Pancreas (tissue), 10 donors: ENCODE data around the gene TMEM41B. TPM values are rescaled to one million over a fixed set of nuclear protein-coding genes. Genes with fewer than 3 reads are reported as not detected.
"Not testable (repeated sequence)": the region's sequence is repeated elsewhere in the genome, so short reads cannot be mapped to it uniquely, and the experiment has no call there.

ENCODE experiments used
- ATAC-seq, 4 donors: fragments of 200-7000 bp; cut with Tn5 transposase; one replicate each; pipeline versions ENCODE4 v1.8.0 to v1.9.1; 2020; ENCODE audit warnings: mild to moderate bottlenecking in 4 of 4, moderate library complexity in 4 of 4
- DNase-seq, 6 donors: peaks; one replicate each; pipeline ENCODE4 v3.0.0-alpha.2; 2020
- FAIRE-seq: peaks from 2 replicates; lab custom pipeline; 2012; peaks lifted over from hg19 to GRCh38; lab: Jason Lieb, UNC
- H3K27ac ChIP-seq, 4 donors: fragments of 200-600 bp; sonication (generic); 1 replicate in 3 of 4; 2 replicates in 1 of 4; pipeline versions ENCODE4 v1.5.0 to v1.8.0; 2020
- H3K27me3 ChIP-seq, 4 donors: fragments of 200-600 bp; one replicate each; pipeline ENCODE4 v1.8.0; 2021
- H3K36me3 ChIP-seq, 3 donors: fragments of 200-600 bp; sonication (generic) in 1 of 3; one replicate each; pipeline versions ENCODE4 v1.5.0 to v1.8.0; 2020 to 2021
- H3K4me1 ChIP-seq, 3 donors: fragments of 200-600 bp; one replicate each; pipeline ENCODE4 v1.8.0; 2021
- H3K4me3 ChIP-seq, 4 donors: fragments of 200-600 bp; sonication (generic) in 2 of 4; one replicate each; pipeline versions ENCODE4 v1.5.0 to v1.8.0; 2020 to 2021
- H3K9me3 ChIP-seq, 4 donors: fragments of 200-600 bp; one replicate each; pipeline ENCODE4 v1.8.0; 2021
- CTCF ChIP-seq, 4 donors: fragments of 200-600 bp; sonication (generic) in 3 of 4; IDR thresholded peaks; one replicate each; pipeline versions ENCODE4 v1.5.0 to v1.8.0; 2021; ENCODE audit warnings: antibody characterized with exemption in 4 of 4
- WGBS, 2 donors: extraction: QIAGEN DNeasy Blood & Tissue Kit; methylation state at CpG; one replicate each; pipeline ENCODE4 v1.1.7; 2013; 5-methylcytosine and 5-hydroxymethylcytosine counted together
- intact Hi-C, 3 donors: fragments of 100-400 bp; cut with DNase I; formaldehyde crosslinking; loops; one replicate each; pipeline versions ENCODE4 v1.11.1 to v1.14.2; 2022
- polyA plus RNA-seq, 2 donors: library from polyadenylated mRNA; stranded (reverse); fragments of 200-250 nt; gene quantifications; one replicate each; pipeline ENCODE4 v1.2.3, GENCODE V29; 2013
- total RNA-seq, 6 donors: library from RNA; stranded (reverse); fragmentation: NEBNext Ultra II Directional in 4 of 6; extraction: Animal tissue kit (Norgen Biotek cat#: 25700) in 4 of 6; gene quantifications; one replicate each; pipeline versions ENCODE4 v1.2.1 to v1.2.4, GENCODE V29; 2021 to 2023
- donor health status: healthy with polysubstance abuse.
- donor health status: DM: no; HTN: no; CAD: no; lungs with moderate emphysema.
- donor health status: DM: no; HTN: no; CAD: no.
- donor health status: control.
- donor health status: control.
- donor health status: Bipolar disorder and iron deficiency.
- donor health status: DM: yes; HTN: yes; CAD: no.
- donor health status: DM: no; HTN: no; CAD: no.
- donor health status: DM: no; HTN: no; CAD: no.
- donor health status: DM: yes; HTN: yes; CAD: no.

TMEM41B gene
- total and polyA plus RNA-seq, 8 donors, result 13.4 to 20.9 (median 16.3) TPM

- peak overlapping the region; percentile 96 to 100 (median 99) for H3K27ac ChIP-seq
- H3K4me3 ChIP-seq, result peak overlapping the region in 3 of 4 donors; percentile 69 to 90 (median 82)
Measured at GRCh38 chr11:9266132-9266736, 48.2 kb downstream of the TMEM41B start.

GRCh38 chr11:9265211-9266131 lies 48.9 kb downstream of the TMEM41B start, which contains the start of gene DENND5A:
Gene DENND5A, minus strand, starts transcription at chr11:9265350. Its CDS starts 281 bp downstream, at chr11:9265069.
- ATAC-seq (peak; percentile 90 to 96 (median 92)), FAIRE-seq (no peak), DNase-seq (peak; percentile 86 to 97 (median 91))
- intact Hi-C loops, result no loop called here
- WGBS, 2 donors, result 2% methylated on average over 28 to 63 of the region's 63 CpGs
- H3K27ac ChIP-seq, result peak within 1 kb of the TSS; percentile 96 to 100 (median 99)
- no peak for TF ChIP-seq CTCF (IDR thresholded peaks at IDR 0.05)
- H3K36me3 ChIP-seq, result no peaks in the 10 kb centered on the region
- no peaks in the 10 kb centered on the region for H3K27me3 ChIP-seq
- H3K4me1 ChIP-seq, result peaks cover 0 to 16% (median 6%) of the 10 kb centered on the region in 3 donors
- H3K9me3 ChIP-seq, result no peaks in the 10 kb centered on the region
- peak within 1 kb of the TSS; percentile 65 to 90 (median 76) for H3K4me3 ChIP-seq

More at GRCh38 chr11:9266132-9266736, 48.2 kb downstream of the TMEM41B start:
- FAIRE-seq (no peak), ATAC-seq (peak; percentile 45 to 60 (median 50)), DNase-seq (peak in 3 of 6 donors; percentile 31 to 52 (median 35))
- Histone ChIP-seq H3K36me3 (no peaks in the 10 kb centered on the region), H3K4me1 (peaks cover 0 to 13% (median 6%) of the 10 kb centered on the region in 3 donors), H3K9me3 (no peaks in the 10 kb centered on the region), H3K27me3 (no peaks in the 10 kb centered on the region)
- intact Hi-C loops, result no loop called here
- TF ChIP-seq CTCF (IDR thresholded peaks at IDR 0.05), result no peak
- 48 to 51% methylated on average over 13 of the region's 13 CpGs for WGBS, 2 donors

- peak; percentile 3 to 37 (median 31) for ATAC-seq
- FAIRE-seq, result no peak
- no peak for TF ChIP-seq CTCF (IDR thresholded peaks at IDR 0.05)
- H3K36me3 ChIP-seq, result no peaks in the 10 kb centered on the region
- no peaks in the 10 kb centered on the region for H3K9me3 ChIP-seq
- H3K4me3 ChIP-seq, result peak overlapping the region; percentile 65 to 90 (median 76)
- H3K27me3 ChIP-seq, result no peaks in the 10 kb centered on the region
- peaks cover 0 to 20% (median 6%) of the 10 kb centered on the region in 3 donors for H3K4me1 ChIP-seq
- peak; percentile 29 to 74 (median 60) for DNase-seq
- intact Hi-C loops, result no loop called here
- H3K27ac ChIP-seq, result peak overlapping the region; percentile 85 to 99 (median 98)
- WGBS, 2 donors, result 1% methylated on average over 45 to 76 of the region's 76 CpGs
Measured at GRCh38 chr11:9264316-9265210, 49.8 kb downstream of the TMEM41B start.

- ATAC-seq, result no peak
- Histone ChIP-seq H3K36me3 (no peaks in the 10 kb centered on the region), H3K27ac (peak overlapping the region in 3 of 4 donors; percentile 85 to 99 (median 96)), H3K9me3 (no peaks in the 10 kb centered on the region), H3K4me3 (peak overlapping the region; percentile 65 to 90 (median 76)), H3K4me1 (peaks cover 0 to 20% (median 6%) of the 10 kb centered on the region in 3 donors), H3K27me3 (no peaks in the 10 kb centered on the region)
- 21 to 24% methylated on average over 8 of the region's 9 CpGs for WGBS, 2 donors
- no peak for FAIRE-seq
- no peak for TF ChIP-seq CTCF (IDR thresholded peaks at IDR 0.05)
- no peak for DNase-seq
- intact Hi-C loops, result no loop called here
Measured at GRCh38 chr11:9263840-9264315, 50.5 kb downstream of the TMEM41B start.

- H3K27ac ChIP-seq, intact Hi-C loops, DNase-seq, ATAC-seq, H3K9me3 ChIP-seq, H3K36me3 ChIP-seq, FAIRE-seq, H3K4me3 ChIP-seq, H3K27me3 ChIP-seq: not testable (repeated sequence)
- WGBS, 2 donors, result 54 to 63% methylated on average over 2 of the region's 2 CpGs
- peaks cover 0 to 15% (median 0%) of the 10 kb centered on the region in 3 donors for H3K4me1 ChIP-seq
Measured at GRCh38 chr11:9260838-9261146, 53.6 kb downstream of the TMEM41B start.
